A673 (cell line): ENCODE measurements around the gene XYLT1. TPM values are rescaled to one million over a fixed set of nuclear protein-coding genes. Genes with fewer than 3 reads are reported as not detected.

Source experiments
- BruUV-seq: library from RNA; stranded (reverse); fragments of 400-500 nt; replicated peaks from 2 replicates; lab custom pipeline; 2021; lab: Mats Ljungman, UMichigan
- CTCF ChIA-PET: fragments of 300-600 bp; sonication (Branson Sonifier 250); formaldehyde crosslinking; loops from one replicate; lab custom pipeline; 2022; ENCODE audit warnings: antibody characterized with exemption; lab: Charles Lee
- POLR2A ChIA-PET: fragments of 300-600 bp; sonication (Branson Sonifier 250); formaldehyde crosslinking; loops from one replicate; lab custom pipeline; 2022; ENCODE audit warnings: antibody characterized with exemption; ENCODE audit not compliant: low non-redundant PET; lab: Charles Lee
- DNase-seq: peaks from one replicate; pipeline ENCODE4 v3.0.0-alpha.2; 2015; ENCODE audit warnings: low spot score
- H3K27ac ChIP-seq: fragments of 200-600 bp; sonication (generic); 2 replicates; pipeline ENCODE4 v1.5.1; 2016; ENCODE audit warnings: mixed run types, low read depth, mild to moderate bottlenecking, mixed read lengths, antibody characterized with exemption, low read length; ENCODE audit not compliant: poor library complexity, severe bottlenecking
- H3K27me3 ChIP-seq: fragments of 200-600 bp; sonication (generic); replicated peaks from 2 replicates; pipeline ENCODE4 v1.6.1; 2017; ENCODE audit warnings: mixed run types, low read depth, mild to moderate bottlenecking, mixed read lengths, antibody characterized with exemption, low read length; ENCODE audit not compliant: insufficient read depth, poor library complexity
- H3K36me3 ChIP-seq: fragments of 200-600 bp; sonication (generic); 2 replicates; pipeline ENCODE4 v1.6.1; 2016; ENCODE audit warnings: mixed run types, mild to moderate bottlenecking, mixed read lengths, antibody characterized with exemption, low read length; ENCODE audit not compliant: insufficient read depth, poor library complexity, severe bottlenecking
- H3K4me1 ChIP-seq: fragments of 200-600 bp; sonication (generic); 2 replicates; pipeline ENCODE4 v1.6.1; 2017; ENCODE audit warnings: mixed run types, mild to moderate bottlenecking, mixed read lengths, antibody characterized with exemption, low read length; ENCODE audit not compliant: insufficient read depth, poor library complexity, severe bottlenecking
- H3K4me3 ChIP-seq: fragments of 200-600 bp; sonication (generic); 2 replicates; pipeline ENCODE4 v1.5.1; 2016; ENCODE audit warnings: low read depth, mixed run types, mild to moderate bottlenecking, mixed read lengths, low read length; ENCODE audit not compliant: poor library complexity, severe bottlenecking
- H3K9me3 ChIP-seq: fragments of 200-600 bp; sonication (generic); 2 replicates; pipeline ENCODE4 v1.6.1; 2016; ENCODE audit warnings: mixed run types, low read depth, mild to moderate bottlenecking, mixed read lengths, antibody characterized with exemption, low read length; ENCODE audit not compliant: poor library complexity, severe bottlenecking
- EZH2 ChIP-seq: fragments of 200-600 bp; sonication (generic); IDR thresholded peaks from 2 replicates; pipeline ENCODE4 v1.6.1; 2017; ENCODE audit warnings: borderline replicate concordance, low read depth, mild to moderate bottlenecking, mixed read lengths, antibody characterized with exemption, low read length; ENCODE audit not compliant: poor library complexity, severe bottlenecking
- intact Hi-C: fragments of 100-400 bp; cut with micrococcal nuclease; formaldehyde crosslinking; loops from one replicate; pipeline ENCODE4 v1.10.0; 2022; ENCODE audit not compliant: unreplicated experiment
- total RNA-seq: library from RNA; stranded (reverse); gene quantifications from 2 replicates; pipeline ENCODE4 v1.2.3, GENCODE V29; 2021
- TF ChIP-seq, protein P1 (sequence below): fragments of 300-800, 200-600 bp; sonication (generic); conservative IDR thresholded peaks from 2 replicates; pipeline ENCODE4 v1.5.1; 2017; ENCODE audit warnings: low read depth, mild to moderate bottlenecking, antibody characterized with exemption, low read length, moderate library complexity, mixed read lengths

The XYLT1 gene
- total RNA-seq, 1 experiment from 2014 or later, result 0.64 TPM

DNA sequence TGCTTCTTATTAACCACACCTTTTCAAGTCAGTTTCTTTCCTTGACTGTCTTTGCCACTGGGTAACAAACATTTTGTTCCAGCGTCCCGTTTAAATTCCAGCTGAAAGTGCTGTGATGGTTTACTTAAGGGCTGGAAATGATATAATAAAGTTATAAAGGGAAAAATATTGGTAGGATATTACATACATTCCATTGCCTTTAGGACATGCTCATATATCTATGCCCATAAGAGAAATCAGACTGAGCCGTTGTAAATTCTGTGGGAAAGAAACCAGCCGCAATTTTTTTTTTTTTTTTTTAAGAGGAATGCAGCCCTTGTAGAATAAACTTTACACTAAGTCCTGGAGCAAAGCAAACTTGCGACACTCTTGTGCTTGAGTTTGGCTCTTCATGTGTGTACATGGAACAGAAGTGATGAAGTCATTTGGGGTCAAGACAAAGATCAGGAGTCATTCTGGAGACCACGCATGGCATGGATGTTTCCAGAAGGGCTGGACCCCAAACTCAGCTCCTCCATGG is 210.9 kb downstream of the XYLT1 start:
- TF ChIP-seq, protein P1, sequence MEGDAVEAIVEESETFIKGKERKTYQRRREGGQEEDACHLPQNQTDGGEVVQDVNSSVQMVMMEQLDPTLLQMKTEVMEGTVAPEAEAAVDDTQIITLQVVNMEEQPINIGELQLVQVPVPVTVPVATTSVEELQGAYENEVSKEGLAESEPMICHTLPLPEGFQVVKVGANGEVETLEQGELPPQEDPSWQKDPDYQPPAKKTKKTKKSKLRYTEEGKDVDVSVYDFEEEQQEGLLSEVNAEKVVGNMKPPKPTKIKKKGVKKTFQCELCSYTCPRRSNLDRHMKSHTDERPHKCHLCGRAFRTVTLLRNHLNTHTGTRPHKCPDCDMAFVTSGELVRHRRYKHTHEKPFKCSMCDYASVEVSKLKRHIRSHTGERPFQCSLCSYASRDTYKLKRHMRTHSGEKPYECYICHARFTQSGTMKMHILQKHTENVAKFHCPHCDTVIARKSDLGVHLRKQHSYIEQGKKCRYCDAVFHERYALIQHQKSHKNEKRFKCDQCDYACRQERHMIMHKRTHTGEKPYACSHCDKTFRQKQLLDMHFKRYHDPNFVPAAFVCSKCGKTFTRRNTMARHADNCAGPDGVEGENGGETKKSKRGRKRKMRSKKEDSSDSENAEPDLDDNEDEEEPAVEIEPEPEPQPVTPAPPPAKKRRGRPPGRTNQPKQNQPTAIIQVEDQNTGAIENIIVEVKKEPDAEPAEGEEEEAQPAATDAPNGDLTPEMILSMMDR, result no peak
- TF ChIP-seq EZH2, result no peak
- Histone ChIP-seq H3K9me3 (no peaks in the 10 kb centered on the region), H3K4me3 (no peak overlapping the region), H3K4me1 (no peaks in the 10 kb centered on the region), H3K27me3 (no peaks in the 10 kb centered on the region), H3K36me3 (no peaks in the 10 kb centered on the region), H3K27ac (no peak overlapping the region)
- CTCF ChIA-PET, result no interaction called here
- no peak for DNase-seq
- intact Hi-C loops, result no loop called here
- POLR2A ChIA-PET, result no interaction called here
- BruUV-seq, result no TSS peak

DNA sequence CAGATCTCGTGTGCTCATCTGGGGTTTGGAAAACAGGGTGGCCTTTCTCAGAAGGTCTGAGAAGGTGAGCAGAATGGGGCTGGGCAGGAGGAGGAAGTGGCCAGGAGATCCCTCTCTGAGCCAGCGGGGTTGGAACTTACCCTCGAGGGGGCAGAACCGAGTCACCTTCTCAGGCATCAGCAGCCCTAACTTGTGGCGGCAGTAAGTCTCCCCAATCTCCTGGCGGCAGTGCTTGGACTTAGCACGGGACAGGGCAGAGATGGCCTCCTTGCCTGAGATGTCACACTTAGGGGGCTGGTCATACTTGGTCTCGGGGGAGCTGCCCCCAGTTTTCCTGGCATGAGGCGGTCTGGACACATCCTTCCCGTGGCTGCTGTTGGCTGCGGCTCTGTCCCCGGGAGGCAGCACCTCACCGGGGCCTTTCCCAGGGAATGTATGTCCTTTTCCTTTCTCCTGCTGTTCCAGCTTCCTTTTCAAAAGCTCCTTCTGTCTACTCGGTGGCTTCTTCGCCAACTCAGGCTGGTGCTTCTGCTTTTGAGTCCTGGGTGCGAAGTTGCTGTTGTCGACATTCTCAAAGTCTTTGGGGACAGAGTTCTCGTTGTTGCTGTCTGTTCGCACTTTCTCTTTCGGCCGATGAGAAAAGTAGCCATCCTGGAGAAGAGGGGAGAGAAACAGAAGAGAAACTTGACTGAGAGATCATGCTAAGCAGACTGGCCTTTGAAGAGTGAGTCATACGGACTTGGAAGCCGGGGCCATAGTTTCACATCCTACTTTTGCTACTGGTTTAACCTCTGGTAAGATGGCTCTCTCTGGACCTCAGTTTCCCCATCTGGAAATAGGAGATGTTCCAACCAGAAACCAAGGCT is 211.7 kb downstream of the XYLT1 start:
- no peaks in the 10 kb centered on the region for H3K9me3 ChIP-seq
- DNase-seq, result no peak
- H3K27me3 ChIP-seq, result no peaks in the 10 kb centered on the region
- H3K4me1 ChIP-seq, result no peaks in the 10 kb centered on the region
- intact Hi-C loops, result no loop called here
- no peak overlapping the region for H3K4me3 ChIP-seq
- ChIA-PET POLR2A (no interaction called here), CTCF (no interaction called here)
- H3K36me3 ChIP-seq, result no peaks in the 10 kb centered on the region
- H3K27ac ChIP-seq, result no peak overlapping the region
- BruUV-seq, result no TSS peak
- TF ChIP-seq, protein P1, result no peak
- TF ChIP-seq EZH2, result no peak

DNA sequence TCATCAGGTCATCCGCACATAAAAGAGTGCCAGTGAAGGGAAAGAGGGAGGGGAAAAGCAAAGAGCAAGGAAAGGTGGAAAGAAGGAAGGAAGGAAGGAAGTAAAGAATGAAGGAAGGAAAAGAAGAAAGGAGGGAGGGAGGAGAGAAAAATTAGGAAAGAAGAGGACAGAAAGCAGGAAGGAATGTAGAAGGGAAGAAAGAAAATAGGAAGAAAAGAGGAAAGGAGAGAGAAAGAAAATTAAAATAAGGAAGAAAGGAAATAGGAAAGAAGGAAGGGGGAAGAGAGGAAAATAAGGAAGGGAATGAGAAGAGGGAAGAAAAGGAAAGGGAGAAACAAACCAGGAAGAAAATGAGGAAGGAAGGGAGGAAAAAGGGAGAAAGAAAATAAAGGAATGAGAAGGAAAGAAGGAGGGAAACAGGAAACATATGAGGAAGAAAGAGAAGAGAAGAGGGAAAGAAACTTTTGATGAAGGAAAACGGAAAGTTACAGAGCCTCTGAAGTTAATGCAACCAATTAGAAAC is 212.6 kb downstream of the XYLT1 start:
- no peaks in the 10 kb centered on the region for H3K4me1 ChIP-seq
- no peaks in the 10 kb centered on the region for H3K36me3 ChIP-seq
- DNase-seq, result no peak
- CTCF ChIA-PET, result no interaction called here
- H3K9me3 ChIP-seq, result no peaks in the 10 kb centered on the region
- BruUV-seq, result no TSS peak
- no peaks in the 10 kb centered on the region for H3K27me3 ChIP-seq
- intact Hi-C loops, result no loop called here
- POLR2A ChIA-PET, result no interaction called here
- H3K4me3 ChIP-seq, result no peak overlapping the region
- H3K27ac ChIP-seq, result no peak overlapping the region
- TF ChIP-seq EZH2, result no peak
- TF ChIP-seq, protein P1, result no peak
